ENCODE data around the gene PAX5. TPM values are rescaled to one million over a fixed set of nuclear protein-coding genes. Genes with fewer than 3 reads are reported as not detected.
A peak's percentile ranks its signal among the peaks of the same experiment; 100 is the strongest.

The PAX5 gene
- total RNA-seq, 1 experiment from 2014 or later, result 6.6 TPM

GRCh38 chr9:36970007-36970888 is 63.8 kb downstream of the PAX5 start:
- H3K9me3 Mint-ChIP-seq, result no peaks in the 10 kb centered on the region
- TF ChIP-seq NFATC4 (CRISPR knock-in tag; IDR thresholded peaks at IDR 0.05) (no peak), RORB (CRISPR knock-in tag; IDR thresholded peaks at IDR 0.05) (no peak), SOX15 (CRISPR knock-in tag; IDR thresholded peaks at IDR 0.05) (no peak), FOXK1 (CRISPR knock-in tag; IDR thresholded peaks at IDR 0.05) (no peak), IRF1 (CRISPR knock-in tag; IDR thresholded peaks at IDR 0.05) (no peak)
- TF ChIP-seq, protein P1, sequence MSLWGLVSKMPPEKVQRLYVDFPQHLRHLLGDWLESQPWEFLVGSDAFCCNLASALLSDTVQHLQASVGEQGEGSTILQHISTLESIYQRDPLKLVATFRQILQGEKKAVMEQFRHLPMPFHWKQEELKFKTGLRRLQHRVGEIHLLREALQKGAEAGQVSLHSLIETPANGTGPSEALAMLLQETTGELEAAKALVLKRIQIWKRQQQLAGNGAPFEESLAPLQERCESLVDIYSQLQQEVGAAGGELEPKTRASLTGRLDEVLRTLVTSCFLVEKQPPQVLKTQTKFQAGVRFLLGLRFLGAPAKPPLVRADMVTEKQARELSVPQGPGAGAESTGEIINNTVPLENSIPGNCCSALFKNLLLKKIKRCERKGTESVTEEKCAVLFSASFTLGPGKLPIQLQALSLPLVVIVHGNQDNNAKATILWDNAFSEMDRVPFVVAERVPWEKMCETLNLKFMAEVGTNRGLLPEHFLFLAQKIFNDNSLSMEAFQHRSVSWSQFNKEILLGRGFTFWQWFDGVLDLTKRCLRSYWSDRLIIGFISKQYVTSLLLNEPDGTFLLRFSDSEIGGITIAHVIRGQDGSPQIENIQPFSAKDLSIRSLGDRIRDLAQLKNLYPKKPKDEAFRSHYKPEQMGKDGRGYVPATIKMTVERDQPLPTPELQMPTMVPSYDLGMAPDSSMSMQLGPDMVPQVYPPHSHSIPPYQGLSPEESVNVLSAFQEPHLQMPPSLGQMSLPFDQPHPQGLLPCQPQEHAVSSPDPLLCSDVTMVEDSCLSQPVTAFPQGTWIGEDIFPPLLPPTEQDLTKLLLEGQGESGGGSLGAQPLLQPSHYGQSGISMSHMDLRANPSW (CRISPR knock-in tag; conservative IDR thresholded peaks at IDR 0.05; ENCODE audit: low read depth), result no peak
- ChIA-PET CTCF (interaction anchor here (1.1 to 4.9 kb wide), 8 partner anchors 9 to 115 kb away, joined by 3 to 37 read pairs (median 9); no protein-coding TSS in a partner anchor), POLR2A (no interaction called here)
- no peaks in the 10 kb centered on the region for H3K36me3 Mint-ChIP-seq
- H3K4me3 Mint-ChIP-seq, result no peak overlapping the region
- no peak for DNase-seq (ENCODE audit: low spot score)
- no peaks in the 10 kb centered on the region for H3K4me1 Mint-ChIP-seq
- H3K27me3 Mint-ChIP-seq (ENCODE audit: low read depth), result no peaks in the 10 kb centered on the region
- no peak for ATAC-seq
- H3K27ac Mint-ChIP-seq, result no peak overlapping the region

- ChIA-PET POLR2A (no interaction called here), CTCF (interaction anchor here (0.5 to 4.9 kb wide), 30 partner anchors 10 to 442 kb away, joined by 3 to 37 read pairs (median 4); no protein-coding TSS in a partner anchor)
- no peaks in the 10 kb centered on the region for H3K36me3 Mint-ChIP-seq
- H3K4me1 Mint-ChIP-seq, result no peaks in the 10 kb centered on the region
- no peak overlapping the region for H3K27ac Mint-ChIP-seq
- TF ChIP-seq CTCF (IDR thresholded peaks at IDR 0.05) (peak; percentile 23; the same call in 1 of the 2 replicates), RELA (CRISPR knock-in tag; IDR thresholded peaks at IDR 0.05; ENCODE audit: borderline replicate concordance) (no peak), ZNF423 (CRISPR knock-in tag; IDR thresholded peaks at IDR 0.05) (no peak), ZNF263 (CRISPR knock-in tag; IDR thresholded peaks at IDR 0.05; ENCODE audit: low read depth) (peak; percentile 82; the same call in 1 of the 2 replicates)
- no peaks in the 10 kb centered on the region for H3K27me3 Mint-ChIP-seq (ENCODE audit: low read depth)
- no peaks in the 10 kb centered on the region for H3K9me3 Mint-ChIP-seq
- ATAC-seq (peak; percentile 89), DNase-seq (ENCODE audit: low spot score) (peak; percentile 63)
- no peak overlapping the region for H3K4me3 Mint-ChIP-seq
Observed at GRCh38 chr9:36969216-36969771, 64.8 kb downstream of the PAX5 start.

DNA sequence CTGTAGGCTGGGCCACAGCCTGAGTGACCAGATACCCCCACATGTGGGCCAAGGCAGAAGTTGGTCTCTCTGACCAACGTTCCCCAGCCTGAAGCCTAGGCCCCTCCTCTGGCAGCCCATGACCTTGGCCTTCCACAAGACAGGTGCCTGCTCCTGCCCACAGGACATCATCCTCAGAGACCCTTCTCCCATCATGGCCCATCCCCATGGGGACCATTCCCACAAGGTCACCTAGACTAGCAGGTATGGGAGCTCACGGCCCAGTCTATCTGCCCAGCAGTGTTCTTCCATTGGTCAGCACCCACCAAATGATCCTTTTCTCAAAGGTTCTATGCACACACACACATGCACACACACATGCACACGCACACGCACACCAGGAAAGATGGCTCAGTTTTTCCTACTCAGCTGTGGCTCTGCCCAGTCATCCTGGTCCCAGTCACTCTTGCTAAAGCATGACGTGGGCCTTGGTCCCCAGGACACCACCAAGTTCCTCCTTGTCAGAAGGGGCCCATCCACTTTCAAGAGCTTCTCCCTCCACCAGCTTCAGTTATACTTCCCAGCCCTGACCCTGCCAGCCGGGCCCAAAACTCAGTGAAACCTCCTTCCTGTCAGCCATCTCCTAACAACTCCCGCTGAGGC is 65.4 kb downstream of the PAX5 start:
- POLR2A ChIA-PET, result no interaction called here
- no peak for ATAC-seq
- DNase-seq (ENCODE audit: low spot score), result no peak
- H3K4me1 Mint-ChIP-seq, result no peaks in the 10 kb centered on the region
- CTCF ChIA-PET, result interaction anchor here (0.5 to 4.9 kb wide), 30 partner anchors 10 to 443 kb away, joined by 3 to 37 read pairs (median 4); no protein-coding TSS in a partner anchor
- no peak overlapping the region for H3K4me3 Mint-ChIP-seq
- H3K27ac Mint-ChIP-seq, result no peak overlapping the region
- no peaks in the 10 kb centered on the region for H3K9me3 Mint-ChIP-seq
- H3K36me3 Mint-ChIP-seq, result no peaks in the 10 kb centered on the region
- no peaks in the 10 kb centered on the region for H3K27me3 Mint-ChIP-seq (ENCODE audit: low read depth)
- TF ChIP-seq, protein P2, sequence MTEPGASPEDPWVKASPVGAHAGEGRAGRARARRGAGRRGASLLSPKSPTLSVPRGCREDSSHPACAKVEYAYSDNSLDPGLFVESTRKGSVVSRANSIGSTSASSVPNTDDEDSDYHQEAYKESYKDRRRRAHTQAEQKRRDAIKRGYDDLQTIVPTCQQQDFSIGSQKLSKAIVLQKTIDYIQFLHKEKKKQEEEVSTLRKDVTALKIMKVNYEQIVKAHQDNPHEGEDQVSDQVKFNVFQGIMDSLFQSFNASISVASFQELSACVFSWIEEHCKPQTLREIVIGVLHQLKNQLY (CRISPR knock-in tag; IDR thresholded peaks at IDR 0.05), result no peak
- TF ChIP-seq, protein P1 (CRISPR knock-in tag; conservative IDR thresholded peaks at IDR 0.05; ENCODE audit: low read depth), result no peak
- no peak for TF ChIP-seq ZBTB21 (CRISPR knock-in tag; IDR thresholded peaks at IDR 0.05; ENCODE audit: borderline replicate concordance)
- TF ChIP-seq ZNF263 (CRISPR knock-in tag; IDR thresholded peaks at IDR 0.05; ENCODE audit: low read depth), result no peak
- TF ChIP-seq SP1 (CRISPR knock-in tag; conservative IDR thresholded peaks at IDR 0.05), result no peak
- no peak for TF ChIP-seq NFE2L1 (CRISPR knock-in tag; IDR thresholded peaks at IDR 0.05)
- TF ChIP-seq FOXP1 (CRISPR knock-in tag; IDR thresholded peaks at IDR 0.05; ENCODE audit: borderline replicate concordance), result no peak
- no peak for TF ChIP-seq NR2C2 (CRISPR knock-in tag; IDR thresholded peaks at IDR 0.05)
- no peak for TF ChIP-seq GTF2I (CRISPR knock-in tag; conservative IDR thresholded peaks at IDR 0.05)

All from WTC11 (cell line).